Suppressor macrophage treated with lipopolysaccharide for 1 hour (primary cell): Measurements from ENCODE around the gene LRRC4C.
"Not testable (repeated sequence)": the region's sequence is repeated elsewhere in the genome, so short reads cannot be mapped to it uniquely, and the experiment has no call there.

ENCODE experiments used
- DNase-seq, 3 donors: peaks; one replicate each; pipeline ENCODE4 v3.0.0-alpha.2; 2020 to 2022

LRRC4C gene

DNA sequence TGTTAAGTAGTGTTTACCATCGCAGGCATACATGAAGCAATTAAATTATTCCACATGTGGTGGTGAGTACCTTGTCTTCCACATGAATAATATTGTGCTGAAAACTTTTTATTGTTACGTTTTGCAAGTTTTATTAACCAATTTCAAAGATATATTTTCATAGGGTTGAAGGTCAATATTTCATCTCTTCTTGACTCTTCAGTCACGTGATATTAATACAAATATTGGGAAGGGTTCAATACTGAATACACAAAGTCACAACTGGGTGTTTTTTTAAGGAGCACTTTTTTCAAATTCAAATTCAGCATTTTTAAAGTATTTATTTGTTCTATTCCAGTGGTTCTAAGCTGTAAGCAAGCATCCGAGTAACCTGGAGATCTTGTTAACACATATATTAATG lies 348.9 kb downstream of the LRRC4C start:
- no peak for DNase-seq

DNA sequence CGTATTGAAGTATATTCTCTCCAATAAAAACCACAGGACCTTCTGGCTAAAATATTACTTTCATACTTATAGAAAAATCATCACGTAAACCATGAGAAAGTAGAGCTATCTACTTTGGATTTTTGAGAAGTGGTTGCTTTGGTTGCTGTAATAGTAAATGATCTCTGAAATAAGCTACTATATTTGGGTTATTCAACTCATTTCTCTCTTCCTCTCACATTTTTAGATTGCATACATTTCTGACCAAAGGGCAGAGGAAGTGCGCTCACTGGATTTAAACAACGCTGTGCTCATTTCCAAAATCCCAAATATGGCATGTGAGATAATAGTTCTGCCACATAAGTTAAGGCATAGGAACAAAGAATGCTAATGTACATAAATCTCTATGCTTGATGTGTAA lies 357.0 kb downstream of the LRRC4C start:
- no peak for DNase-seq

DNA sequence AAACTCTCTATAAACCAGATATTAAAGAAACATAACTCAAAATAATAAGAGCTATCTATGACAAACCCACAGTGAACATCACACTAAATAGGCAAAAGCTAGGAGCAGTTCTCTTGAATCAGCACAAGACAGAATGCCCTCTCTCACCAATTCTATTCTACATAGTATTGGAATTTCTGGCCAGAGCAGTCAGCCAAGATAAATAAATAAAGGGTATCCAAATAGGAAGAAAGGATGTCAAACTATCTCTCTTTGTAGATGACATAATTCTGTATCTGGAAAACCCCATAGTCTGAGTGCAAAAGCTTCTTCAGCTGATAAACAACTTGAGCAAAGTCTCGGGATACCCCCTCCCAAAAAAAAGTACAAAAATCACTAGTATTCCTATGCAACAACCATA lies 359.8 kb downstream of the LRRC4C start:
- no peak for DNase-seq

DNA sequence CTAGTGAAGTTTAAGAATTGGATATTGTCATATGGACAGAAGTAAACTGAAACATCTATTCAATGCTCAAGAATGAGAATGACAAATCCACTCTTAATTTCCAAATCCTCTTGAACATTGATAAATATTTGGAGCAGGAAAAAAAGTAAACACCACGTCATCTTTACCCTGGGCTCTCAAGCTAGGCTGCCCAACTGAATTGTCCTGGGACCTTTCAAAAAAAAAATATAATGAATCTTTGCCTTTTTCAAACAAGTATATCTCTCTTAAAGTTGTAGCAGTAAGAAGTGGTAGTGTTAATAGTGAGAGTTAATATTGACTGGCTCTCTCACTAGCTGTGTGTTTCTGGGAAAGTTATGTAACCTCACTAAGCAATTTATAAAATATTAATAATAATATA lies 374.3 kb downstream of the LRRC4C start:
- DNase-seq: no peak

DNA sequence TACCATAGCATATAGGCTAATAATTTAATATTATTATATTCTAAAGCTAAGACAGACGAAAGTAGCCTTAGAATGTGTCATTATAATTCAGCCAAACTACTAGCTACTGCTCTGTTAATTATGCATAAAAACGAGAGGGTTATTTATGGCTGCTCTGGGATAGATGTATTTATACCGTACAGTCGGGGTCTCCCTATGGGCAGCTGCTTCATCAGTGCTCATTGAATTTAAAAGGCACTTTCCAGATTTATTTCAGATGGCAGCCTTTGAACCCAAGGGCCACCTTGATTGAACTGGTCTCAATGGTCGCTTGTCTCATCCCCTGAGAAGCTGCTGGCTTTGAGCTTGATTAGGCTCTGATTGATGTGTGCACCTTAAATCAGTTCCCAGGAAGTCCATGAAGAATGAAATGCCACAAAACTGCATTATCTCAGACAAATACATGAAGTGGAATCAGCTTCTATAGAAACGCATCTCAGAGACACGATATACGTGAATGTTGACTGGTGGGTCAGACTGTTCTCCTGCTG lies 377.6 kb downstream of the LRRC4C start:
- DNase-seq: no peak

DNA sequence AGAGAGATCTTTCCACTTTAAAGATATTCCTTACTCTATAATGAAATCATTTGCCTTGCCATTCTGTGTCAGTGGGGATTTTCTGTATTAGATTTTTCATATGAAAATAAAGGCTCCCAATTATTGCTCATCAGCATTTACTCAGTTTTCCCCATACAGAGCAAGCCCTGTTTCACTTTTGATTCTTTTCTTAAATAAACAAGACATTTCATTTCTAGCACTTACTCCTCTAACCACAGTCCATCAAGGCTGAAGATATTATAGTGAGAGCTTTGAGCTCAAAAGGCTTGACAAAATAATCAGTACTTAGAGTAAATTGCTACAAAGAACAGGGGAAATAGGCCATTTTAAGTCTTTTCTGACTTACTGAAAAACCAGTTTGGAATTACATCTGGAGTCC lies 385.1 kb downstream of the LRRC4C start:
- no peak for DNase-seq

DNA sequence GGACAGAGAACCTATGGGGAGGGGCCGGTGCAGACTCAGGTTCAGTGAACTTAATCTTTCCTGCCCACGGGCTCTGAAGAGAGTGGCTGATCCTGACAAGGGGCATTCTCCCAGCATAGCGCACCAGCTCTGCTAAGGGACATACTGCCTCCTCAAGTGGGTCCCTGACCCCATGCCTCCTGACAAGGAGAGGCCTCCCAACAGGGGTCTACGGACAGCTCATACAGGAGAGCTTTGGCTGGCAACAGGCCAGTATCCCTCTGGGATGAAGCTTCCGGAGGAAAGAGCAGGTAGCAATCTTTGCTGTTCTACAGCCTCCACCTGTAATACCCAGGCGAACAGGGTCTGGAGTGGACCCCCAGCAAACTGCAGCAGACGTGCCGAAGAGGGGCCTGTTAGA lies 394.0 kb downstream of the LRRC4C start:
- DNase-seq: no peak

DNA sequence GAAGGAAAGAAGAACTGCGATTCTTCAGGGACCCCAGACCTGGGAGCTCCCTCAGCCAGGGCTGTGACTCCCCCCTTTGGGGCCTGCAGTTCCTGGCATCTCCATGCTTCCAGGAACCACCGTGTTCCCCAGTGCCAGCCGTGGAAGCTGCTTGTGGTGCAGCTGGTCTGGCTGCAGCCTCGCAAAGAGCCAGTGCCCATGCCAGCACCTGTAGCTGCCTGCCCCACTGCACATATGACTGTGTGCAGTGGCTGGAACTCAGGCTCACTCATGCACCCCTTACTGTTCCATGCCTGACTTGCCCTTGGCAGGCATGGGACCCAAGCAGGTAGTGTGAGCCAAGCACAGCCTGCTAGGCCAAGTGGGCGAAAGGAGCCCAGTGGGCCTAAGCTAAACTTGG lies 401.3 kb downstream of the LRRC4C start:
- DNase-seq: no peak

DNA sequence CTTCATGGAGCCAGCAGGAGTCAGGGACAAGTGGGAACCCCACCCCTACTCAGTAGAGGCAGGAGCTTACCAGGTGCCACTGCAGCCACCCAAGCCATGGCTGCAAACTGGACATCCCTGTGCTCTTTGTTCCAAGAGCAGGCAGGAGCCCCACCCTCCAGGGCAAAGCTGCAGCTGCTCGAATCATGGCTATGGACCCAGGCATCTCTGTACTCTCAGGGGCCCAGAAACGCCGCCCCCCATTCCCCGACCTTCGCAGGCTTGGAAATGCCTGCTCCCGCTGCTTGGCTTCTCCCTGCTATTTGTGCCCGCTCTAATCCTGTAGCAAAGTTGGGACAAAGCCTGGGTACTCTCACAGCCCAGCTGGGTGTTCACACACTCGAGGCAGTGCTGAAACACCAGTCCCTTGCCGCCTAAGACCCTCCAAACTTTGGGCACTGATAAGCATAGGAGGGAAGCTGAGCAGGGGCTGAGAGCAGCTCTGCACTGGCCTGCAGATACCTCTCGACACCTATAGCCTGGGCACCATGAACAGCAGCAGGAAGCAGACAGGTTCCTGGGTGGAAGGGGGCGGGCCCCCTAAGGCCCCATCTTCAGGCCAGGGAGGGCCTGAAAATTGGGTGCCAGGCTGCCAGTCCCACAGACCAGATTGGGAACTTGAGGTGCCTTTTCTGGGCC lies 402.4 kb downstream of the LRRC4C start:
- no peak for DNase-seq

DNA sequence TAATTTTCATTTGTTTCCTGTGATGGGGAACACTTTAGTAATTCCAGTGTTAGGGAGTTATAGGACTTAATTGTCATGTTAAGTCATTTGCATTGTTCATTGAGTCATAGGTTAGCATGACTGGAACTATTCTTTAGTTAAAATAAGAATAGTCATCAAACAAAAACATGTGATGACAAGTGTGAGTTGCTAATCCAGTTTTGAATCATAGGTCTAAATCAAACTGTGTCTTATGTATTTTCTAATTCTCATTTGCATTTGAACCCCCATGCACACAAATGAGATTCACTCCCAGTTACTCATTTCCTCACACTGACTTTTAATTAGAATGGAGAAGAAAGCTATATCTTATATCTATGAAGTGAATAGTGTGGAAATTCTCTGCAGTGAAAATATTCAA lies 405.6 kb downstream of the LRRC4C start:
- DNase-seq: no peak

DNA sequence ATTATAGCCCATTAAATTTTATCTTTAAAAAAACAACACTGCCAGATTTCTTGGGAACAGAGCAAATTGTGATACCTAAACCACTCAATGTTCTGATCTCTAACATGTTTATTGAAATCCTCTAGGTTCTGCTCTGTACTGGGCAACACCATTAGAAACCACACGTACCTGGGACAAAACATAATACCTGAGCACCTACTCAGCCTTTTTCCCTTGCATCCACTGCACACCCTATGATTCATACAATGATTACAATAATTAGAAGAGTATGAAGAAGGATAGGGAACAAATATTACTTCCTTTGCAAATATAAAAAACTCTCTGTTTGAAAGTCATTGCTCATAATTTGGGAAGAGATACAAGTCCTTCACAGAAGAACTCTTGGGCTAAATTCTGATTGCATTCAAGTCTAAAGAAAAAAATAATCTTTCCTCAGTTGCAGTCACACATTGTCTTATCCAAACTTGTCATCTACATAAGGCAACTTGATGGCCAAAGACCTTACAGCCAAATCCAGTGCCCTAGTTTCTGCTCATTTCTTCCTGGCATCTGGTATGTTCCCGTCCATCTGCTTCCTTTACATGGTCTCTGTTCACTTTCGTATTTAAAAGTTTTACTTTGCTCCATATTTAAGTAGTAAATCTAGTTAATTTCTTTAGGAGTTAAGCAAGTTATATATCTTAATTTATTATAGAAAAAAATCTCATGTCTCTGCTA lies 407.4 kb downstream of the LRRC4C start:
- no peak for DNase-seq

DNA sequence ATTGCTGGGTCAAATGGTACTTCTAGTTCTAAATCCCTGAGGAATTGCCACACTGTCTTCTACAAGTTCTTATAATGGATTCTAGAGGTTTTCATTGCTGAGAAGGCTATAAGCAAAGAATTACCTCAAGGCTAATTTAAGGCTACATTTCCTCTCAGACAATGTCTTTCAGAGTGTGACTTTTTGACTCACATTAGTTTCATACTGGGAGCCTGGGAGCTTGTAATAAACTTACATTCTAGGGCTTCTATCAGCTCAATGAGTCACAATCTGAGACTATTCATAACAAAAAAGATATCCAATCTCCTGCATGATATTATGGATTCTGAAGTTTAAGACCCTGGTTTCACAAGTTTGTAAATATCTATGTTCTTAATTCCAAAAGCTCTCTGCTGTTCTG lies 408.7 kb downstream of the LRRC4C start:
- no peak for DNase-seq

DNA sequence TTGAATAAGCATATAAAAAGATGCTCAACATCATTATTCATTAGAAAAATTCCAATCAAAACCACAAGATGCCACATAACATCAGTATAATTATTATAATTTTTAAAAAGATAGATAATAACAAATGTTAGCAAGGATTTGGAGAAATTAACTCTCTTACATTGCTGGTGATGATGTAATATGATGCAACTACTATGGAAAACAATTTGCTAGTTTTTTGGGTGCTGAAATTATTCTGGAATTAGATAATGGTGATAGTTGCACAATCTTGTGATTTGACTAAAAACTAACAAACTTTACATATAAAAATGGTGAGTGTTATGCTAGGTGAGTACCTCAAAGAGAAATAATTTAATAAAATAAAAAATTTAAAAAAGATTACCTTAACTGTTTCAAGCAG lies 412.2 kb downstream of the LRRC4C start:
- DNase-seq: no peak

DNA sequence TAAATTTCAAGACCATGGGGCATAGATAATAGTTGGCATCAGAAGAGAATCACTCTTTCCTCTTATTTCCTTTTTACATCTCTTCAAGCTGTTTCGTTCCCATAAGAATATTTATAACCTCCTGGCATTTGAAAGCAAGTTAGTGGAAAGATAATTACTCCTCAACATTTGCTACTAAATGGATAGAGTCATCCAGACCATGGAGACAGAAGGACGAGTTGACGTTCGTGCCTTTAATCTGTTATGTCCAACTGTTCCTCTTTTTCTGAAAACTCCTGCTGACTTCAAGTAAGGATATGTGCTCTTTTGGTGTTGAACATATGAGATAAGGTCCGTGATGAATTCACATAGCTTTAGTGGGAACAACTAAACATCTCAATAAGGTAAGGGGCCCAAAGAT lies 414.2 kb downstream of the LRRC4C start:
- DNase-seq: no peak

DNA sequence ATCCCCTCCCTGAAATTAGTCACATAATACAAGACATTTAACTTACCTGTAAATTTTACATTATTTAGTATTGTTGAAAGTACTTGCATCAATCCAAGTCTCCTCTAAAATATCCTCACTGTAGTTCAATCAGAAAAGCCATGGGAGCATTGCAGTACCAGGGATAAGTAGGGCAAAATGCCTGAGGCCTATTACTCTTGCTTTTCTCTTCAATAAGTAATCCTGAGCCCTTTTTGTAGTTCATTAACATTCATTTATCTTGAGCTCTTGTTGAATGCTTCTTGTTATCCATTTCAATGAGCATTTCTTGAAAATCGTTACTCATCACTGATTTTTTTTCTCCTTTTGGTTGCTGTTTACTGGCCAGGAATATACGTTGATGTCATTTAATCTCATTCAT lies 414.7 kb downstream of the LRRC4C start:
- no peak for DNase-seq

DNA sequence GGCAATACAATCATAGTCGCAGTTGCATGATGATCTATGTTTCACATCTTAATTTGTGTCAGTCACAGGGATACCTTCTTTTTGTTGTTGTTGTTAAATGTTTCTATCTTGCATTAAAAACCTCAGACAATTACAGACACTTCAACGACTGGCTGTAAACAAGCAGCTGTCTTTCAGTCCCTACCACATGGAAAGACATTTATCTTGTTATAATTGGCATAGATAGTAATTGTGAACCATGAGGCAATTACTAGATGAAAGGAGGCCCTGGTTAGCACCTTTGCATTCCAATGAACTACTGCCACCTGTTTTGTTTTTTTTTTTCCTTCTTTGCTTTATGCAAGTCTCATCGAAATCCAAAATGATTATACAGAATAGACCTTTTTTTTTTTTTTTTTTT lies 416.8 kb downstream of the LRRC4C start:
- no peak for DNase-seq

DNA sequence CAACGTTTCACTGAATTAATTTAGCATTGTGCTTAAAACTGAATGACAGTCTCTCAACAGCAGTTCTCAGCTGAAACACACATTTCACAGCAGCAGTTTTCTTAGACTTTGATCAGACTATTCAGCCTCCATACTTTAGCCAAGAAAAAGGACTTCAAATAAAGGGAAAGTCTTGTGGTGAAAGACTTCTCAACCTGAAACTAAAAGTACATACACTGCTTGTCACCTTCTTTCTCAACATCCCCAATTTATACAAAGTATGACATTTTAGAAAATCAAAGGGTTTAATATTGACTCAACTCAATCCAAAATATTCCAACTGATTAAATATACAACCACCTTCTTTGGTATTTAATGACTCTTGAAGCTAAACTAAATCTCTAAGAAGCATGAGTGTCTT lies 419.0 kb downstream of the LRRC4C start:
- no peak for DNase-seq

DNA sequence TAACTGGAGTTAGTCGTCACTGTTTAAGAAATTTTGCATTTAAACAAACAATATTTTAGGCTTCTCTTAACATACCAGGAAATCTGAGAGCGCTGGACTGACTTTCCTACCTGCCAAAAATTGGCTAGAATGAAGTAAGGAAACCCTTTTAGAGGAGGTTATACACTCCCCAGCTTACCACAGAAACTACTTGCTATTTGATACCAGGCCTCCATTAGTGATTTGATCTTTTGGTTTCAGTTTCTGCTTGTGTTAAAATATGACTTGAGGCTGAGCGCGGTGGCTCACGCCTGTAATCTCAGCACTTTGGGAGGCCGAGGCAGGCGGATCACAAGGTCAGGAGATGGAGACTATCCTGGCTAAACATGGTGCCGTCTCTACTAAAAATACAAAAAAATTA lies 419.9 kb downstream of the LRRC4C start:
- no peak for DNase-seq

DNA sequence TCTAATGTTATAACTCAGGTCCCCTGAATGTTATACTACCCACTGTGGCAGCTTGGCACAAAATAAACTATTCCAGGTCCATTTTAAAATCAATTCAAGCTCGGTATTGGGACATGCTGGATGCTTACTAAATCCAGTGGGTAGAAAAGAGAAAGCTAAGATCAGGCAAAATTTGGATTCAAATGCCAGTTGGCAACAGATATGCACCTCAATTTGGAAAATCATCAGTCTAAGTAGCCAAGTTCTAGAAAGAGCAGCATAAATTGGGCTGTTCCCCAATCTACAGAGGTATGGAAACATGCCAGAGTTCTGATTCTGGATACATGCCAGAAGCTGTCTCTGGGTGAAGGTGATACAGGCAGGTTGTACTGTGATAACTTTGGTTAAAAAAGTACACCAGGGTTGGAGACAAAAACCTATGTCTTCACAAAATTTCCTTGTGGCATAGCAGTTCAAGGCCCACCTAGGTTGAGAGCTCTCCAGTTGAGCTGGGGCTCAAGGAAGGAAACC lies 427.8 kb downstream of the LRRC4C start:
- DNase-seq: no peak

DNA sequence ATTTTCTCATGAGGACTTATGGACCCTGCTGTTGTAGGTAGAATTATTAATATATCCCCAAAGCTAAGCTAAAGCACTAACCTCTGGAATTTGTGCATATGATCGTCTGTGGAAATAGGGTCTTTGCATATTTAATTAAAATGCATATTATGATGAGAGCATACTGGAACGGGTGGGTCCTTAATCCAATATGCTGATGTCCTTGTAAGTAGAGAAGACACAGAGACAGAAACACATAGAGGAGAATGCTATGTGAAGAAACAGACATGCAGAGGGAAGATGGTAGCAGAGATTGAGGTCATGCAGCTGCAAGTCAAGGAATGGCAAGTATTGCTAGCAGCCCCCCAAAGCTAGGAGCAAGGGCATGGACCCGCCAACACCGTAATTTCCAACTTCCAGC lies 439.2 kb downstream of the LRRC4C start:
- DNase-seq: no peak

DNA sequence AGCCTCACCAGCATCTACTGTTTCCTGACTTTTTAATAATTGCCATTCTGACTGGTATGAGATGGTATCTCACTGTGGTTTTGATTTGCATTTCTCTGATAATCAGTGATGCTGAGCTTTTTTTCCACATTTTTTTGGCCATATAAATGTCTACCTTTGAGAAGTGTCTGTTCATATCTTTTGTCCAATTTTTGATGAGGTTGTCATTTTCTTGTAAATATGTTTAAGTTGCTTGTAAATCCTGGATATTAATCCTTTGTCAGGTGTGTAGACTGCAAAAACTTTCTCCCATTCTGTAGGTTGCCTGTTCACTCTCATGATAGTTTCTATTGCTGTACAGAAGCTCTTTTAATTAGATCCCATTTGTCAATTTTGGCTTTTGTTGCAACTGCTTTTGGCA lies 439.8 kb downstream of the LRRC4C start:
- not testable (repeated sequence) for DNase-seq

DNA sequence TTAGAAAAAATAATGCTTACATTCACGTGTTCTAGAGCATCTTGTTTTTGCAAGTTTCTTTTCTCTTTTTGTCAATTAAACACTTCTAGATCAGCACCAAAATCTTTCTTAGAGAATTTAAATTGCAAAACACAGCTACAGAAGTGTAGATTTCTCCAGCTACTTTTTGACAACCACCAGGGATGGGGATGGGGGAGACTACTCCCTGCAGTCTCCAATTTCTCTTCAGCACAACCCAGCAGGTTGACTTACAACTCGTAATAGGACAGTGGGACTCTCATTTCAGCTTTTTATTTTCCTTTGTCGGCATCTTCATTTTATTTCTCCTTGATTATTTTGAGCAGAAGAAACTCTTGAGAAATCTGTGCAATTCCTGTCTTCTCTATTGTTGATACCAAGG lies 441.2 kb downstream of the LRRC4C start:
- DNase-seq: no peak

DNA sequence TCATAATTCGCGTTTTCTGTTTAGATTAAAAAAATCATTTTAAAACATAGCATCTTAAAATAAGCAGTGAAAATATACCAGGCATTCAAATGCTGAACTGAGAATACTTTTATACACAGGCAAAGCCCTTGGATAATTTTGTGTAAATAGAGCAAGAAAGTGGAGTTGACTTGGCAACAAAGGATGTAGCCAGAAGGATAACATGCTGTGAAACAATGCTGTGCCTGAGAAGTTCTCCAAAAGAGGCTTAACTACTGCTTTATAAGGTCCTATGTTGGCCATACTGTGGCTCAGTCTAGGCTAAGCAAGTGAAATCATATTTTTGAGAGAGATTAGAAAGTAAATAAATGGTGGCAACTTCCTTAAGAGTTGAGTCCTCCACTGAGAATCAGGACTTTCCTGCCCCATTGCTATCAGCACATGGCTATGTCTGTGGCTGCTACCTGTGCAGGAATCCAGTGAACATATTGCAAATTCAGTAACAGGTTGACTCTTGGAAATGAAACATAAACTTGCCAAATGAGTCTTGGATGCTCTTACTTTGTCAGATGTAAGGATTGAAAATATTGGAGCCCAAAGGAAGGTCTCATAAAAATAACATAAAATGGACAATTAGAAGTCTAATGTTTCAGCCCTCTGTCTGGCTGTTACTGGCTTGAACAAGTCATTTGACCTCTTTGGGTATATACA lies 448.9 kb downstream of the LRRC4C start:
- DNase-seq: no peak

DNA sequence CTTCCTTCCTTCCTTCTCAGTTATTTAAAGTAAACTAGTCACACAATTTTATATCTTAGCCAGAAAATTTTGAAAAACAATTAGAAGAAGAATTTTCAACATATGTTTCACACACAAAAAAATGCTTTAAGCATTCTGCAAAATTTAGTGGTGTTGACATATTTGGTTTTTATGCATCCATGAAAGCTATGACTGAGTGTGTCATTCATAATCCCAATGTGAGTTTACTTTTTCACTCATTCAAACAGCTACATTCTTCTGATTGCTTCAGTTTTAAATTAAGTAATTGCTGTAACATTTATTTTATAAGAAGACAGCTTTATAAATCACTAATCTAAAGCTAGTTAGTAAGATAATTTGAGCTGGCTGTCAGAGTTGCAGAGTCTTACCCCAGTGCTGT lies 453.5 kb downstream of the LRRC4C start:
- DNase-seq: no peak
